Esophagus squamous epithelium (tissue), 5 donors: ENCODE results near the gene CBX4. TPM values are rescaled to one million over a fixed set of nuclear protein-coding genes. Genes with fewer than 3 reads are reported as not detected.

Experiments
- DNase-seq: peaks from one replicate; lab custom pipeline; 2025; lab: John Stamatoyannopoulos, UW
- H3K27ac ChIP-seq, 4 donors: fragments of 200-600 bp; sonication (generic); one replicate each; pipeline ENCODE4 v1.5.1; 2016 to 2019; ENCODE audit warnings: mild to moderate bottlenecking in 1 of 4
- H3K27me3 ChIP-seq, 4 donors: fragments of 200-600 bp; sonication (generic); 1 replicate in 3 of 4; 2 replicates in 1 of 4; pipeline versions ENCODE4 v1.5.1 to v1.6.0; 2017 to 2021; ENCODE audit warnings: antibody characterized with exemption in 1 of 4
- H3K36me3 ChIP-seq, 3 donors: fragments of 200-600 bp; sonication (generic); one replicate each; pipeline ENCODE4 v1.5.1; 2016 to 2019
- H3K4me1 ChIP-seq, 3 donors: fragments of 200-600 bp; sonication (generic); one replicate each; pipeline ENCODE4 v1.5.1; 2017 to 2019
- H3K4me3 ChIP-seq, 4 donors: fragments of 200-600 bp; sonication (generic); 1 replicate in 3 of 4; 2 replicates in 1 of 4; pipeline ENCODE4 v1.5.1; 2016 to 2019; ENCODE audit warnings: mild to moderate bottlenecking in 2 of 4, moderate library complexity in 1 of 4
- H3K9me3 ChIP-seq, 3 donors: fragments of 200-600 bp; sonication (generic); one replicate each; pipeline ENCODE4 v1.5.1; 2016 to 2019
- POLR2A ChIP-seq, 4 donors: fragments of 450-650 bp; IDR thresholded peaks; one replicate each; pipeline ENCODE4 v1.6.1; 2017; ENCODE audit warnings: antibody characterized with exemption in 4 of 4, mild to moderate bottlenecking in 4 of 4, moderate library complexity in 3 of 4
- WGBS, 2 donors: methylation state at CpG; one replicate each; pipeline ENCODE4 v1.1.5; 2018; 5-methylcytosine and 5-hydroxymethylcytosine counted together
- intact Hi-C: fragments of 100-400 bp; cut with DNase I; formaldehyde crosslinking; loops from one replicate; pipeline ENCODE4 v1.15.0; 2022
- total RNA-seq, 4 donors: library from RNA; depleted of rRNA; stranded (reverse); fragments of >200 nt; gene quantifications; one replicate each; pipeline ENCODE4 v1.1.0, GENCODE V29; 2016
- TF ChIP-seq, protein P1 (sequence below), 6 experiments: fragments of 450-650 bp in 4 of 6; fragments of 200-600 bp in 2 of 6; sonication (generic) in 2 of 6; IDR thresholded peaks; one replicate each; pipeline ENCODE4 v1.5.1; 2016 to 2019; ENCODE audit warnings: antibody characterized with exemption in 6 of 6, mild to moderate bottlenecking in 4 of 6, moderate library complexity in 4 of 6
- donor health status: DM: yes; HTN: yes; CAD: no.

Gene CBX4
- total RNA-seq, 4 donors from 2014 or later, result 9.0 to 26.3 (median 17.1) TPM

DNA sequence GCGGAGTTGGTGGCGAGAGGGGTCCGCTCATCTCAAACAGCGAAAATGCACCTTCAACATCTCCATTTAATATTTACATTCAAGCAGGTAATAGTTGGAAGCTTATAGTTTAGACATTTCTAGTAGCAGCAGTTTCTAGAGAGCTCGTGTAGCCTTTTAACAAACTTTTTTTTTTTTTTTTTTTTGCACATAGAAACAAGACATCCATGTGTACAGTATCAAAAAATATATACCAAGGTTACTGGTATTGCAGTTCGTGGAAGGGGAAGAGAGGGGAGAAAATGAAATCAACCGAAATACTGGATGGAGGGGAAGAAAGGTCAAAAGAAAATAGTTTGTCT is 6.2 kb downstream of the CBX4 start:
- no peak for TF ChIP-seq POLR2A (IDR thresholded peaks at IDR 0.05)
- TF ChIP-seq, protein P1, sequence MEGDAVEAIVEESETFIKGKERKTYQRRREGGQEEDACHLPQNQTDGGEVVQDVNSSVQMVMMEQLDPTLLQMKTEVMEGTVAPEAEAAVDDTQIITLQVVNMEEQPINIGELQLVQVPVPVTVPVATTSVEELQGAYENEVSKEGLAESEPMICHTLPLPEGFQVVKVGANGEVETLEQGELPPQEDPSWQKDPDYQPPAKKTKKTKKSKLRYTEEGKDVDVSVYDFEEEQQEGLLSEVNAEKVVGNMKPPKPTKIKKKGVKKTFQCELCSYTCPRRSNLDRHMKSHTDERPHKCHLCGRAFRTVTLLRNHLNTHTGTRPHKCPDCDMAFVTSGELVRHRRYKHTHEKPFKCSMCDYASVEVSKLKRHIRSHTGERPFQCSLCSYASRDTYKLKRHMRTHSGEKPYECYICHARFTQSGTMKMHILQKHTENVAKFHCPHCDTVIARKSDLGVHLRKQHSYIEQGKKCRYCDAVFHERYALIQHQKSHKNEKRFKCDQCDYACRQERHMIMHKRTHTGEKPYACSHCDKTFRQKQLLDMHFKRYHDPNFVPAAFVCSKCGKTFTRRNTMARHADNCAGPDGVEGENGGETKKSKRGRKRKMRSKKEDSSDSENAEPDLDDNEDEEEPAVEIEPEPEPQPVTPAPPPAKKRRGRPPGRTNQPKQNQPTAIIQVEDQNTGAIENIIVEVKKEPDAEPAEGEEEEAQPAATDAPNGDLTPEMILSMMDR (IDR thresholded peaks at IDR 0.05), result no peak
- WGBS, 2 donors, result 82 to 83% methylated on average over 7 of the region's 7 CpGs
- intact Hi-C loops, result loop anchor here (10.0 kb wide), 1 partner anchor 152 kb away; no protein-coding TSS in a partner anchor
- DNase-seq, result no peak
- H3K27ac ChIP-seq, result peak overlapping the region in 1 of 4 donors; percentile 59
- peaks cover 0 to 12% (median 0%) of the 10 kb centered on the region in 4 donors for H3K27me3 ChIP-seq
- no peaks in the 10 kb centered on the region for H3K9me3 ChIP-seq
- H3K4me1 ChIP-seq, result peaks cover 41 to 75% (median 48%) of the 10 kb centered on the region in 3 donors
- H3K4me3 ChIP-seq, result peak overlapping the region in 2 of 4 donors; percentile 41 to 58
- peaks cover 16 to 28% (median 18%) of the 10 kb centered on the region in 3 donors for H3K36me3 ChIP-seq

DNA sequence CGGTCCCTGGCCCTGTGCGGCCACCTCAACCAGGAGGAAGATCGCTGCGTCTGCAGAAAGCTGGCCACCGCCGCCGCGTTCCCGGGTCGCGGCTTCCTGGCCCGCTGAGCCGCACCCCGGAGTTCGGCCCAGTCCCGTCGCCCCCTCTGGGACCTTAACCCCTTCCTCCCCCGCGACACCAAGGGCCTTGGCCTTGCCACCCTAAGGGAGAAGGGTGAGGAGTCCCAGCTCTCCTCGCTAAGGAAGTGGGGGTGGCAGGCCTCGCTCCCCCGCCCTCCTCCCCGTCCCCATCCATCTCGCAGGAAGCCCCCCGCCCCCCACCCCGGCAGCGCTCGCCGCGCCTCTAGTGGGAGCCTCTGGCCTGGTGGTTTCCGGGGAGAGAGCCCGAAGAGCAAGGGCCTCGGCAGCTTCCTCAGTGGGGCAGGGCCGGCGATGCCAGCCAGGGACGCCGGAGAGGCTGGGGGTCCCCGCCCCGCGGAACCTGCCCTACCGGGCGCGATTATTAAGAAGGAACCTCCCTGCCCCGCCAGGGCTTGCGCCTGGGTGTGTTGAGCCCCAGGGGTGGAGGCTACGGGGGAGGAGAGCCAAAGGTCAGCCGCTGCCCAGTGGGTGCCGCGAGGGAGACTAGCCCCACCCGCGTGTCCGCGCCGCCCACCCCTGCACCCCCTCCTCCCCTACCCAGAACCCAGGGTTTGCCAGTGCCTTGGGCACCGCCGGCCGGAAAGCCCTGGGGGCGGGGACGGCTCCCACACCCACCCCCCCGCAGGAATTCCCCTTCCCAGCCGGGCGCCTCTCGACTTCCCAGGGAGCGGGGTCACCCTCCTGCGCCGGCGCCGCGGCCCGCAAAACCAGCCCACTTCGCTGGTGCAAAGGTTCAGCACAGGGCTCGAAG is 6.8 kb downstream of the CBX4 start:
- intact Hi-C loops, result loop anchor here (10.0 kb wide), 1 partner anchor 152 kb away; no protein-coding TSS in a partner anchor
- Histone ChIP-seq H3K9me3 (no peaks in the 10 kb centered on the region), H3K27ac (peak overlapping the region; percentile 38 to 59 (median 51)), H3K4me1 (peaks cover 35 to 69% (median 42%) of the 10 kb centered on the region in 3 donors), H3K27me3 (peaks cover 0 to 16% (median 0%) of the 10 kb centered on the region in 4 donors), H3K36me3 (peaks cover 16 to 28% (median 18%) of the 10 kb centered on the region in 3 donors), H3K4me3 (peak overlapping the region in 3 of 4 donors; percentile 19 to 58 (median 41))
- no peak for DNase-seq
- TF ChIP-seq, protein P1 (IDR thresholded peaks at IDR 0.05), result no peak
- TF ChIP-seq POLR2A (IDR thresholded peaks at IDR 0.05), result no peak
- WGBS, 2 donors, result 20 to 52% methylated on average over 6 to 15 of the region's 72 CpGs

DNA sequence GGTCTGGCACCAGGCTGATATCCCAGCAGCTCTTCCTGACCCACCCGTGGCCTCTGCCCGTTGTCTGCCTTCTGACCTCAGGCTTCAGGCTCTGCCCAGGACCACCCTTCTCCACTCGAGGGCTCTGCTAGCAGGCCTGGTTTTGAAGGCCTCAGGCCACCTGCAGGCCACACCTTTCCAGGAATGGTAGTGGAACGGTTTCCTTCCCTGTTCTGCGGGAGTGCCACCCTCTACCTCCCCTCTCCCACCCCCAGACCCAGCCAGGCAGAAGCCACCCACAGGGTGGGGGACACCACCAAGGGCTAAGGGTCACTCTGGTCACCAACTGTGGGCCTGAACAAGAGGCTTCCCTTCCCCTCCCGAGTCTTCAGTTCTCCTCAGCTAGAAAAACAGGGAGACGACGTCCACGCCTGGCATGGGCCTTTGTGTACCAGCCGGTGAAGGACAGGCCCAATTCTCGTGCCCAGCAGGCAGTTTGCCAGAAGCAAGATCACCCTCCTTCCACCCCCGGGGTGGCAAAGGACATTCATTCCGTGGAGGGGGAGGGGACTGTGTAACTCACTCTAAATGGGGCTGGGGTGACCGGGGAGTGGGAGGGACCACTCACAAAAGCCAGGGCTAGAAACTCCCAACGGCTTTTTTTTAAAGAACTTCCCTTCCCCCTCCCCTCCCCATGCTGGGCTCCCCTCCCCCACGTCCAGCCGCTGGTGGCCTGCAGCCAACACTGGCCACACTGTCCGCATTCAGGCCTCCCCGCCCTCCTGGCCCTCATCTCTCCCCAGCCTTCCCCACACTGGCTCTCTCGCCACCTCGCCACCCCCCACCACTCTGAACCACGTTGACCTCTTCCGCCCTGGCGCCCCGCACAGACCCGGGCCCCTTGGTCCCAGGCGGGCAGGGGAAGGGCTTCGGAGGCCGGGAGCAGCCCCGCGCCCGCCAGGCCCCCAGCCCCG is 7.7 kb downstream of the CBX4 start:
- peak overlapping the region in 3 of 4 donors; percentile 19 to 58 (median 41) for H3K4me3 ChIP-seq
- peaks cover 0 to 20% (median 0%) of the 10 kb centered on the region in 4 donors for H3K27me3 ChIP-seq
- H3K36me3 ChIP-seq, result peaks cover 16 to 28% (median 18%) of the 10 kb centered on the region in 3 donors
- WGBS, 2 donors, result 34 to 51% methylated on average over 11 to 13 of the region's 33 CpGs
- peak overlapping the region; percentile 38 to 59 (median 51) for H3K27ac ChIP-seq
- intact Hi-C loops, result loop anchor here (10.0 kb wide), 1 partner anchor 153 kb away; no protein-coding TSS in a partner anchor
- TF ChIP-seq, protein P1 (IDR thresholded peaks at IDR 0.05), result no peak
- no peak for TF ChIP-seq POLR2A (IDR thresholded peaks at IDR 0.05)
- H3K9me3 ChIP-seq, result no peaks in the 10 kb centered on the region
- no peak for DNase-seq
- H3K4me1 ChIP-seq, result peaks cover 26 to 59% (median 33%) of the 10 kb centered on the region in 3 donors

DNA sequence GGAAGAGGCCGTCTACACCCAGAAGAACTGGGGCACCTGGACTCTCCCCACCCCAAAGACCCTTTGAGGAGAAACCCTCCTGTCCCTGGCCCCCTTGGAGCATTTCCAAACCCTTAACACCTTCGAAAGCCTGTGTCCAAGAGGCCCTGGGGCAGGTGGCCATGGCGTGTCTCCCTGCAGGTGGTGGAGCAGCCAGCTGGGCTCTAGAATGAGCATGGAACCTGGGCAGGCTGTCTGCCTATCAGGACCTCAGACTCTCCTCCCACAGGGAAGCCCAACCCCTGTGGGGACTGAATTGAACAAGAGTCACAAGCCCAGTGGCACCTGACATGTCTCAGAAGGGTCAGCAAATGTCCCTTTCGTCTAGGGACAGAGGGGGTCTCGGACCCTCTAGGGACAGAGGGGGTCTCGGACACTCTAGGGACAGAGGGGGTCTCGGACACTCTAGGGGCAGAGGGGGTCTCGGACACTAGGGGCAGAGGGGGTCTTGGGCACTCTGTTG is 8.4 kb downstream of the CBX4 start:
- H3K4me1 ChIP-seq, result peaks cover 20 to 59% (median 26%) of the 10 kb centered on the region in 3 donors
- no peak overlapping the region for H3K27ac ChIP-seq
- H3K4me3 ChIP-seq, result no peak overlapping the region
- no peak for TF ChIP-seq POLR2A (IDR thresholded peaks at IDR 0.05)
- TF ChIP-seq, protein P1 (IDR thresholded peaks at IDR 0.05), result no peak
- peaks cover 0 to 28% (median 0%) of the 10 kb centered on the region in 4 donors for H3K27me3 ChIP-seq
- no peaks in the 10 kb centered on the region for H3K9me3 ChIP-seq
- no peak for DNase-seq
- peaks cover 16 to 28% (median 18%) of the 10 kb centered on the region in 3 donors for H3K36me3 ChIP-seq
- 90 to 100% methylated on average over 2 to 3 of the region's 8 CpGs for WGBS, 2 donors
- intact Hi-C loops, result loop anchor here (10.0 kb wide), 1 partner anchor 154 kb away; no protein-coding TSS in a partner anchor
